T1000 (cell line): ENCODE data around the gene SLC25A10.

ENCODE experiments used
- DNase-seq: peaks from one replicate; lab custom pipeline; 2025; ENCODE audit warnings: mixed read lengths; lab: John Stamatoyannopoulos, UW

SLC25A10 gene

DNA sequence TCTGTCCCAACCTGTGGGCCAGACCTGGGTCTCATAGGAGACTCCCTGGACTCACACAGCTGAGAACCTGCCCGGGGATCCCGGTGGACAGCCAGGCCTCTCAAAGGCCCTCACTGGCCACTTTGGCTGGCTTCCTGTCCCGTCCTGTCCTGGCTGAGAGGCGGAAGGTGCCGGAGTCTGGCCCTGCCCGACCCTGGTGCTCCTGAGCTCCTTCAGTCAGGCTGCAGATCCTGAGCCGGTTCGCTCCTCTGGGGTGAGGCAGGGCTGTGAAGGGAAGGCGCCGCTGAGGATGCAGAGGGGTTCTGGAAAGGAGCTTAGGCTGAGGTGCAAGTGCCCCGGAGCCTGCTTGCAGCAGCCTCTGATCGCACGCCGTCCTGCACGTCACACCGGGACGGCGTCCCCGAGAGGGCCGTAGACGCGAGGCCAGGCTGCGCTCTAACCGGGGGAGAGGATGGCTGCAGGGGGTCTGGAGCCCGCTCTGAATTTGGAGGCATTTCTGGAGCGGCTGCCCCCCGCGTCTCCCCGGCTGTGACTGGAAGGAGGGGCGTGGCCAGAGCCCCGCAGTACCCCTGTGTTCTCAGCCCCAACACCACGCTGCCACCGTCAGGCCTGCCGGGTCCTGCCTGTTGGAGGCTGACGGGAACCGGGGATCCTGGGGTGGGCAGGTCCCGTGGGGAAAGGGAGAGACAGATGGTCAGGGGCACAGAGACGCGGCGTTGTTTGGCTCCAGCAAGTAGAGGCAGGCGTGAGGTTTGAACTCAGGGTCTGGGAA lies 24.1 kb upstream of the SLC25A10 start:
- no peak for DNase-seq

DNA sequence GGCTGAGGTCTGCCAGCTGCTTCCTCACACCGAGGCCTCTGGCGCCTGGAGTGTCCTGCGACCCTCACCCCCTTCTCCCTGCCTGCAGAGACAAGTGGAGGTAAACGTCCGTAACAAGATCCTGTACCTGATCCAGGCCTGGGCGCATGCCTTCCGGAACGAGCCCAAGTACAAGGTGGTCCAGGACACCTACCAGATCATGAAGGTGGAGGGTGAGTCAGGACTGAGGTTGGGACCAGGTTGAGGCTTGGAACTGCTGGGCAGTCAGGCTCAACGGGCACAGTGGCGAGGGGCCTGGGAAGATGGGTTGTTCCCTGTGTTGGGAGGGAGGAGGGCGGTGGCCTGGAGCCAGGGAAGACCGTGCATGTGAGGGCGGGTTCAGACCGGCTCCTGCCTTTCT lies 23.5 kb upstream of the SLC25A10 start:
- DNase-seq = no peak

DNA sequence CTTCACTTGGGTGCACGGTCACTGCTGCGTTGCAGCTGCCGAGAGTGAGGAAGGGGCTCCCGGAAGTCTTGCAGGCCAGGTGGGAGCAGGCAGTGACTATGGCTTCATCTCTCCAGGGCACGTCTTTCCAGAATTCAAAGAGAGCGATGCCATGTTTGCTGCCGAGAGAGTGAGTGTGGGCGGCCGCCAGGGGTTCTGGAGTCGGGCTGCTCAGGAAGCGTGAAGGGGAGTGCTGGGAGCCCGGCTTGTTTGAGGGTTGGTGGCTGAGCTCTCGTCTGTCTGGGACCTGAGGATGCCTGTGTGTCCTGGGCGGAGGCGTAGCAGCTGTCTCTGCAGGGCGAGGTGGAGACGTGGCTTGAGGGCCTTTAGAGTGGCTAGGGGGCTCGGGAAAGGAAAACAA lies 22.0 kb upstream of the SLC25A10 start:
- DNase-seq = no peak

DNA sequence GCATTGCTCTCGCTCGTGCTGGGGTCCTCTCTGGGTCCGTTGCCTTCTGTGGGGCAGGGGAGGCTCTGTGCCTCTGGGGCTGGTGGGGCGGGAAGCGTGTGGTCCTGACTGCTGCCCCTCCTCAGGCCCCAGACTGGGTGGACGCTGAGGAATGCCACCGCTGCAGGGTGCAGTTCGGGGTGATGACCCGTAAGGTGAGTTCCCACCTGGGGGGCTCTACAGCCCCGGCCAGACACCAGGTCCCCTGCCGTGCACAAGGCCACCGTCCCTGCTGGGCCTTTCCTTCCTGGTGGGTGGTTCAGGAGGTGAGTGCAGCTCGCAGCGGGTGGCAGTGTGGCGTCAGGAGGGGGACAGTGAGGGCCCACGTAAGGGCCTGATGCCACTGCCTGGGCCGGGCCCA lies 21.5 kb upstream of the SLC25A10 start:
- DNase-seq = no peak

DNA sequence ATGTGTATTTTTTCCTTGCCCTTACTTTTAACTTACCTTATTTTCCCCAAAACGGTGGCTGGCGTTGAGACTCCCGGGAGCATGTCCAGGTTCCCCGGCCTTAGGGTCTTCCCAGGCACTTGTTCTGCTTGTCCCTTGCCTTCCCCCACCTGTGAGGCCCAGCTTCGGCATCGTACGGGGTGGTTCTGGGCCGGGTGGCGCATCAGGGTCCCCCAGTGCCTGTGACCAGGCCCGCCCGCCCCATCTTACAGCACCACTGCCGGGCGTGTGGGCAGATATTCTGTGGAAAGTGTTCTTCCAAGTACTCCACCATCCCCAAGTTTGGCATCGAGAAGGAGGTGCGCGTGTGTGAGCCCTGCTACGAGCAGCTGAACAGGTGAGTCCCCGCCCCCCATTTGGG lies 20.9 kb upstream of the SLC25A10 start:
- no peak for DNase-seq

DNA sequence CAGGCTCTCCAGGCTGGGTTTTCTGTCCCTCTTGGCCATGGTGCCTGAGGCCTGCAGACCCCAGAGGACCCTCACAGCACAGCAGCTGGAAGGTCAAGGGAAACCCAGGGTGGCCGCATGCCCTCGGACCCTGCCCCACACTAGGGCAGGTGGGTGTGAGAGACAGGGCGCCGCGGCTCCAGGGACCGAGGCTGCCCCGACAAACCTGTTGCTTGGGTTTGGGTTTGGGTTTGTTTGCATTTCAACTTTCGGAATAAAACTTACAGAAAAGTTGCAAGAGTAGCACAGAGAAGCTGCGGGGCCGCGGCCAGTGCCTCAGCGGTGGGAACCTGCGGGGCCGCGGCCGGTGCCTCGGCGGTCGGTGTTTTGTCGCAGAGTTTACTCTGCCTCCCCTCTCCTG lies 20.5 kb upstream of the SLC25A10 start:
- no peak for DNase-seq

DNA sequence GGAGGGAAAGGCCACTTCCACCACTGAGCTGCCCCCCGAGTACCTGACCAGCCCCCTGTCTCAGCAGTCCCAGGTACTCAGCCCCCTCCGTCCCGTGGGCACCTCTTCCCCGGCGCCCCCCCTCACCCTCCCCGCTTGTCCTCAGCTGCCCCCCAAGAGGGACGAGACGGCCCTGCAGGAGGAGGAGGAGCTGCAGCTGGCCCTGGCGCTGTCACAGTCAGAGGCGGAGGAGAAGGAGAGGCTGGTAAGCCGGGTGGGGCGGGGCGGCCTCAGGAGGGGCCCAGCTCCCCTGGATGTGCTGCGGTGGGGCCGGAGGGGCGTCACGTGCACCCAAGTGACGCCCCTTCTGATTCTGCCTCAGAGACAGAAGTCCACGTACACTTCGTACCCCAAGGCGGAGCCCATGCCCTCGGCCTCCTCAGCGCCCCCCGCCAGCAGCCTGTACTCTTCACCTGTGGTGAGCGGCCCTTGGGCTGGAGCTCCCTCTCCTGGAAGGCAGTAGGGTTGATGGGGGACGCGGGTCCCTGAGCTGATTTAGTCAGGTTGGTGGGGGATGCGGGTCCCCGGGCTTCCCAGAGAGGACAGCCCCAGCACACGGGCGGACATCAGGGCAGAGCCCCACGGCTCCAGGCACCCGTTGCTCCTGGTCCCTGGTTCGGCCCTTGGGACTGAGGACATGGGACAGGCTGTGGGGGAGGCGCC lies 18.4 kb upstream of the SLC25A10 start:
- no peak for DNase-seq

DNA sequence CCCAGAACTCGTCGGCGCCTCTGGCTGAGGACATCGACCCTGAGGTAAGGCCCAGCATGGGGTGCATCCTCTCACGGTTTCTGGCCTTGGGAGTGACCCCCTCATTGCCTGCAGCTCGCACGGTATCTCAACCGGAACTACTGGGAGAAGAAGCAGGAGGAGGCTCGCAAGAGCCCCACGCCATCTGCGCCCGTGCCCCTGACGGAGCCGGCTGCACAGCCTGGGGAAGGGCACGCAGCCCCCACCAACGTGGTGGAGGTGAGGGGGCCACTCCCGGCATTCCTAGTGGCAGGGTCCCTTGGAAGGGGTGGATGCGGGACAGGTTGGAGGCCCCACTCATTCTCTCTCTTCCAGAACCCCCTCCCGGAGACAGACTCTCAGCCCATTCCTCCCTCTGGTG lies 17.3 kb upstream of the SLC25A10 start:
- DNase-seq = no peak

DNA sequence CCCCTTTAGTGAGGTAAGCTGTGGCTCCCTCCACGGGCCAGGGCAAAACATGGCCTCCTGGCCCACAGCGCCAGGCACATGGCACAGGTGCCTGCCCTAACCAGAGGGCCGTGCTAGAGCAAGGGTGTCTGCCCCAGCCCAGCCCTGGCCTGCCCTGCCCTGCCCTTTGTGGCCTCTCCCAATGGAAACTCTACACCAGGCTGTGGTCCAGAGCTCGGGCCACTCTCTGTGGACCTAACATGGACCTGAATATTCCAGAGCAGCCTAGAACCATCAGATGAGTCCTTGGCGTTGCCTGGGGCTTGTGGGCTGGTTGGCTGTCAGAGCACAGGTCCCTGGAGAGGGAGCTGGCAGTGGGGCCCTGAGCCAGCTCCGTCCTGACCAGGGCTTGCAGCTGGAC lies 16.9 kb upstream of the SLC25A10 start:
- DNase-seq = no peak

DNA sequence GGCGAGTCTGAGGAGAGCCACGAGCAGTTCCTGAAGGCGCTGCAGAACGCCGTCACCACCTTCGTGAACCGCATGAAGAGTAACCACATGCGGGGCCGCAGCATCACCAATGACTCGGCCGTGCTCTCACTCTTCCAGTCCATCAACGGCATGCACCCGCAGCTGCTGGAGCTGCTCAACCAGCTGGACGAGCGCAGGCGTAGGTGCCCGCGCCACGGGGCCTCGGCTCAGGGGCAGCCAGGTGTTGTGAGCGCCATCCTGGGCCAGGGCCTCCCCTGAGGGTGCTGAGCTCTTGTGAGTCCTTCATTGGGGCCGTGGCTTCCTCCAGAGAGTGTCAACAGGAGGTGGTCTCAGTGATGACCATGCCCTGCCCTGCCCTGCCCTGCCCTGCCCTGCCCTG lies 16.3 kb upstream of the SLC25A10 start:
- no peak for DNase-seq

DNA sequence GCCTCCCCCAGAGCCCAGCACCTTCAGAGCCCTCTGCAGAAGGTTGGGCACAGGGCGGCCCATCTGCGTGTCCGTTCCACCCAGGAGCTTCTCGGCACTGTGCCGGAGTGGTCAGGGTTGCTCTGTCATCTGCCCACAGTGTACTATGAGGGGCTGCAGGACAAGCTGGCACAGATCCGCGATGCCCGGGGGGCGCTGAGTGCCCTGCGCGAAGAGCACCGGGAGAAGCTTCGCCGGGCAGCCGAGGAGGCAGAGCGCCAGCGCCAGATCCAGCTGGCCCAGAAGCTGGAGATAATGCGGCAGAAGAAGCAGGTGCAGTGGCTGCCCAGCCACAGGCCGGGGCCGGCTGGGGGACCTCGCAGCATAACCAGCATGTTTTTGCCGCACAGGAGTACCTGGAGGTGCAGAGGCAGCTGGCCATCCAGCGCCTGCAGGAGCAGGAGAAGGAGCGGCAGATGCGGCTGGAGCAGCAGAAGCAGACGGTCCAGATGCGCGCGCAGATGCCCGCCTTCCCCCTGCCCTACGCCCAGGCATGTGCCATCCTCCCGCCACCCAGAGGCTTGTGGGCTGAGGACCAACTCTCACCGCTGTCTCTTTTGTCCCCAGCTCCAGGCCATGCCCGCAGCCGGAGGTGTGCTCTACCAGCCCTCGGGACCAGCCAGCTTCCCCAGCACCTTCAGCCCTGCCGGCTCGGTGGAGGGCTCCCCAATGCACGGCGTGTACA lies 15.7 kb upstream of the SLC25A10 start:
- DNase-seq = no peak

DNA sequence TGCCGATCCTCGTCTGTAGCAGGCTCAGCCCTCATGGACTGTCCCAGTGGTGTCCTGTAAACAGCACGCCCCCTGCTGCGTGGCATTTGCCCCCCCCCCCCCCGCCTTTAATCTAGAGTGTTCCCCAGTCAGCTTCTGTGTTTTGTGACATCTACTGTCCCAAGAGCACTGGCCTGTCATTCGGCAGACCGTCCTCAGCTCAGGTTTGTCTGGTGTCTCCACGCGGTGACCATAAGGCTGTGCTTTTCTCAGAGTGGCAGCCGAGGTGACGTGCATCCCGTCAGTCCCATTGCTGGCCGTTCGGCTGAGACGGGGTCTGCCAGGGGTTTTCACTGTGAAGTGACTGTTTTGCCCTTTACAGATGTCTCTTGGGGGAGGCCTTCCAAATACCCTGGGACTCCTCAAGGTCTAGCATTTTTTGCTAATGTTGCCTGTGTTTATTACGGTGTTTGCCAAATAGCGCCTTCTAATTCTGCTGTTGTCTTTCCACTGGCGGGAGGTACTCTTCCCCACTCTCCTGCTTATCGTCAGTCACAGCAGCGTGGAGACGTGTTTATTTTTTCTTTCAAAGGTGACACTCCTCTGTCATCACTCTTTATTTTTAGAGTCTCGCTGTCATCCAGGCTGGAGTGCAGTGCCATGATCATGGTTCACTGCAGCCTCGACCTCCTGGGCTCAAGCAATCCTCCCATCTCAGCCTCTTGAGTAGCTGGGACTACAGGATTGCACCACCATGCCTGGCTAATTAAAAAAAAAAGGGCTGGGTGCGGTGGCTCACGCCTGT lies 14.6 kb upstream of the SLC25A10 start:
- DNase-seq = no peak

DNA sequence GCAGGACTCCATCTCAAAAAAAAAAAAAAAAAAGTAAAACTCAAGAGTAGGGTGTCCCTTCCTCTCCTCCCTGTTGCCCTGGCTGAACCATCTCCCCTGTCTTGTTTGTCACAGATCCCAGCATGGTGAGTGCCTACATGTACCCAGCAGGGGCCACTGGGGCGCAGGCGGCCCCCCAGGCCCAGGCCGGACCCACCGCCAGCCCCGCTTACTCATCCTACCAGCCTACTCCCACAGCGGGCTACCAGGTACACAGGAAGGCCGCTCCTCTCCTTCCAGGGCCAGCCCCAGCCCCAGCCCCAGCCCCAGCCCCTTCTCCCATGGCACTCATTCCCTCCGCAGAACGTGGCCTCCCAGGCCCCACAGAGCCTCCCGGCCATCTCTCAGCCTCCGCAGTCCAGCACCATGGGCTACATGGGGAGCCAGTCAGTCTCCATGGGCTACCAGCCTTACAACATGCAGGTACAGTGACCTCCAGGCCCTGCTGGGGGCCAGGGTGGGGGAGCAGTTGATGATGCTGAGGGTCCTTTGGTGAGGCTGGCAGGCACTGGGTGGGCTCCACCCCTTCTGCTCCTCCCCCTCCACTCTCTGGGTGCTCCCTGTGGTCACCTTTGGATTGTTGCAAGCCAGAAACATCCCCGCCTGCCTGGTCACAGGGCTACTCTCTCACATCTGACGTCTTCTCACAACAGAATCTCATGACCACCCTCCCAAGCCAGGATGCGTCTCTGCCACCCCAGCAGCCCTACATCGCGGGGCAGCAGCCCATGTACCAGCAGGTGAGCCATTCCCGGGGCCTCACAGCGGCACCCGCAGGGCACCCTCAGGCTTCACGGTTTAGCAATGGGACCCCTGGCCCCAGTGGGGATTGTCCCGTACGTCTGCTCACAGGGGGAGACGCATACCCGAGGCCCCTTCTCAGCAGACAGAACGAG lies 11.5 kb upstream of the SLC25A10 start:
- DNase-seq = no peak

DNA sequence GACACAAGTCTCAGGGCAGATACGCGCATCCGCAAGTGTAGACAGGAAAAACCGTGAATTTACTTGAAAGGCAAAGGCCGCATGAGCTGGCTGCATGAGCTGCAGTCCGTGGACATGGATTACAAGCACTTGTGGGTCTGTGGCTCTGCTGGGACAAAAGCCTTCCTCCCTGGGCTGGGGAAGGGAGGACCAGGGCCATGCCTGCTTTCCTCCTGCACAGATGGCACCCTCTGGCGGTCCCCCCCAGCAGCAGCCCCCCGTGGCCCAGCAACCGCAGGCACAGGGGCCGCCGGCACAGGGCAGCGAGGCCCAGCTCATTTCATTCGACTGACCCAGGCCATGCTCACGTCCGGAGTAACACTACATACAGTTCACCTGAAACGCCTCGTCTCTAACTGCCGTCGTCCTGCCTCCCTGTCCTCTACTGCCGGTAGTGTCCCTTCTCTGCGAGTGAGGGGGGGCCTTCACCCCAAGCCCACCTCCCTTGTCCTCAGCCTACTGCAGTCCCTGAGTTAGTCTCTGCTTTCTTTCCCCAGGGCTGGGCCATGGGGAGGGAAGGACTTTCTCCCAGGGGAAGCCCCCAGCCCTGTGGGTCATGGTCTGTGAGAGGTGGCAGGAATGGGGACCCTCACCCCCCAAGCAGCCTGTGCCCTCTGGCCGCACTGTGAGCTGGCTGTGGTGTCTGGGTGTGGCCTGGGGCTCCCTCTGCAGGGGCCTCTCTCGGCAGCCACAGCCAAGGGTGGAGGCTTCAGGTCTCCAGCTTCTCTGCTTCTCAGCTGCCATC lies 10.6 kb upstream of the SLC25A10 start:
- no peak for DNase-seq

DNA sequence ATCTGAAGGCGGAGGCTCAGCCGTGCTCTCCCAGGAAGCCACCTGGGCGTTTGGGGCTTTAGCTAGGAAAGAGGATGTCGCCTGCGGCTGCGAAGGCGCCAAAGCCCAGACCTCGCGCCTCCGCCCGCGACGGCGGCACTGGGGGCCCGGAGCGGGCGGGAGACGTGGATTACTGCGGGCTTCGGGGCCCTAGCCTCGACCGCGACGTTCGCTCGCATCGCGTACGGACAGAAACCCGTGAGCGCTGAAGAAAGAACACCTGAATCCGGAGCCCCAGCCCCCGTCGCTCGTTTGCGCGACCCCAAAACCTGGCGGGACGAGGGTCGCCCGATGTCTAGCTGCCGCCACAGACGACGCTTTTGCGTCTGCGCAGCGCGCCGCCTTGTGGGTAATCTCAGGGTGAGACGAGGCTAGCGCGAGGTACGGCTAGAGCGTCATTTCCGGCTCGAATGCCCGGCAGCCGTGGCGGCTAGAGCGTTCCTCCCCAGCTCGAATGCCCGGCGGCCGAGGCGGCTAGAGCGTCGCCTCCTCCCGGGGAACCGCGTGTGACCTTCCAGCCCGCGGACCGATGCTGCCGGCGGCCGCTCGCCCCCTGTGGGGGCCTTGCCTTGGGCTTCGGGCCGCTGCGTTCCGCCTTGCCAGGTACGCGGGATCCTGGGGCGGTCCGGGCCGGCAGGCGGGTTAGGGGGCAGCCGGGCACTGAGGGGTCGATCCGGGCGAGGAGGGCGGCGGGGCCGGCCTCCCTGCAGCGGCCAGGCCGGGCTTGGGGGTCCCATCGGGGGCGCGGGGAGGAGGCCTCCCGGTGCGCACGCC lies 8.9 kb upstream of the SLC25A10 start, which contains the start of gene MRPL12:
Gene MRPL12 (plus strand): TSS at position 434 of the 813 bp plus-strand sequence. CDS start 135 bp downstream, at position 569.
- peak; percentile 80 for DNase-seq

DNA sequence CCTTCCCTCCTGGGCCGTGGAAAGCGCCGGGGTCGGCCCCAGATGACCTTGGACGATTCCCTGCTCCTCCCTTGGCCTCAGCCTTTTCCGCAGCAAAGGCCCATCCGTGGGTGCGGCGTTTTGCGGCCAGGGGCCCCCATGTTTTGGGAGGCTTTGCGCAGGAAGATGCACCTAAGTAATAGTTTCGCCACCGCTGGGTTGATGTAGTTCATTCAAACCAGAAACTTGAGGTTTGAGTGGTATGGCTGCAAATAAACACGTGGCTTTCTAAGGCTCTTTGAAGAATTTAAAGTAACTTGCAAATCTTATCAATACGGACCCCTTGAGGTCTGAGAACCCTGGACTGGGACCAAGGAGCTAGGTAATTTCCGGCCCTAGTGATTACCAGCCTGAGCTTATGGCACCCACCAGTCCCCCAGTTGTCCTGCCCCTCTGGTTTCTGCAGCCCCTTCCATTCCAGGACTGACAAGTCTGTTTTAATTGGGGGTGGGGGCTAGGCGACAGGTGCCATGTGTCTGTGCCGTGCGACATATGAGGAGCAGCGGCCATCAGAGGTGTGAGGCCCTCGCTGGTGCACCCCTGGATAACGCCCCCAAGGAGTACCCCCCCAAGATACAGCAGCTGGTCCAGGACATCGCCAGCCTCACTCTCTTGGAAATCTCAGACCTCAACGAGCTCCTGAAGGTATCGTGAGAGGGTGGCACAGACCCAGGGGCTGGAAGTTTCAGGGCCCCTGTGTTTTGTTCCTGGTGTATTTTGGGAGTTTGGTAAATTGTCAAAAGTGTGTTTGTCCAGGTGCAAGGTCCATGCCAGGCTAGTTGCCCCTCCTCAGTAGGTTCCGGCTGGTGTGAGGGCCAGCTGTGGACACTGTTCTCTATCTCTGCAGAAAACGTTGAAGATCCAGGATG lies 8.1 kb upstream of the SLC25A10 start:
- no peak for DNase-seq

DNA sequence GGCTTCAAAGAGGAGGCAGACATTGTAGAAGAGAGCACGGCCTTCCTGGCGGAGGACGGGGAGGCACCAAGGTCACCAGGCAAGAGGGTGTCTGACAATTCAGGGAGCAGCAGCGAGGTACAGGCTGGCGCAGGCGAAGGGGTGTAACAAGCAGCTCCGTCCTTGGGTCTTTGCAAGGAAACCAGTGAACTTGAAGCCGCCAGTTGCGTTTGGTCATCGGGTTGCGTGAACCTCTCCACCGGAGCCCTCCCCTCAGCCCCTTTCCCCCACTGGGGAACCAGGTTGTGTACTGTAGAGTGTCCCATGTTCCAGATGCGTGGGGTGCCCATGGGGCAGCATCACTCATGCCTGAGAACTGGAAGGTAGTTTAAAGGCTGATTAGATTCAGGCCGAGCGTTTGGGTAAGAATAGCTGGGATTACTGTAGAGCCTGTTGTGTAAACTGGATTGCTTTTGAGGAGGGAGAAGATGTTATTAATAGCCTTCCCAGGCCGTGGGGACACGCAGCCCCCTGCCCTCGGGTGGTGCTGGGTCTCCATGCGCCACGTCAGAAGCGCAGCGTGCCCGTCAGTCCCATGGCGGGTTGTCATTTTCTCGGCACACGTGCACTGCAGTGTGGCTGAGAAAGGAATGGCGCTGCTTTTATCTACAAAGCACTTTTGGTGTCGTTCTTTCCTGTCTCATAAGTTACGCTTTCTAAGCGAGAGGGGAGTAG lies 6.4 kb upstream of the SLC25A10 start:
- DNase-seq = no peak

DNA sequence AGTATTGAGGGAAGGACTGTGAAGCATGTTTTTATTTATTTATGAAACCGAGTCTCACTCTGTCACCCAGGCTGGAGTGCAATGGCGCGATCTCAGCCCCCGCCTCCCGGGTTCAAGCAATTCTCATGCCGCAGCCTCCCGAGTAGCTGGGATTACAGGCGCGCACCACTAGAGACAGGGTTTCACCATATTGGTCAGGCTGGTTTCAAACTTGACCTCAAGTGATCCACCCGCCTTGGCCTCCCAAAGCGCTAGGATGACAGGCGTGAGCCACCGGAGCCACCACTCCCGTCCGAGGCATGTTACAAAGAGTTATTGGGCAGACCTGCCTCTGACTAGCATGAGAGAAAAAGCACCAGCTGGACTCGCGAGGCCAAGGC lies 5.9 kb upstream of the SLC25A10 start:
- DNase-seq = no peak
